Panc1 (cell line): ENCODE data around the gene RPL13. TPM values are rescaled to one million over a fixed set of nuclear protein-coding genes. Genes with fewer than 3 reads are reported as not detected.

Experiments
- ATAC-seq: fragments of 200-7000 bp; cut with Tn5 transposase; 2 replicates; pipeline ENCODE4 v1.9.1; 2020; ENCODE audit warnings: mild to moderate bottlenecking, moderate library complexity
- Bru-seq: library from RNA; stranded (reverse); fragments of 400-500 nt; gene quantifications from one replicate; lab custom pipeline; 2021; lab: Mats Ljungman, UMichigan
- BruChase-seq, 2 experiments: library from RNA; stranded (reverse); fragments of 400-500 nt; gene quantifications; one replicate each; lab custom pipeline; 2021; lab: Mats Ljungman, UMichigan
- BruUV-seq: library from RNA; stranded (reverse); fragments of 400-500 nt; replicated peaks from 2 replicates; lab custom pipeline; 2021; lab: Mats Ljungman, UMichigan
- CTCF ChIA-PET: fragments of 300-600 bp; sonication (Branson Sonifier 250); formaldehyde crosslinking; loops from one replicate; lab custom pipeline; 2022; ENCODE audit warnings: antibody characterized with exemption; lab: Charles Lee
- POLR2A ChIA-PET: fragments of 300-600 bp; sonication (Branson Sonifier 250); formaldehyde crosslinking; loops from one replicate; lab custom pipeline; 2022; ENCODE audit warnings: antibody characterized with exemption; lab: Charles Lee
- DNase-seq: peaks from one replicate; pipeline ENCODE4 v3.0.0-alpha.2; 2010; ENCODE audit warnings: low read depth, low spot score
- H3K27ac ChIP-seq: 2 replicates; pipeline ENCODE4 v1.5.1; 2011; ENCODE audit warnings: mild to moderate bottlenecking, low read length, inconsistent platforms
- H3K27me3 ChIP-seq: fragments of 200-500 bp; sonication (Bioruptor generic); 2 replicates; pipeline ENCODE4 v1.6.0; 2014; ENCODE audit warnings: low read length, inconsistent platforms; ENCODE audit not compliant: control insufficient read depth, insufficient read depth
- H3K36me3 ChIP-seq: fragments of 200-500 bp; sonication (Bioruptor generic); 2 replicates; pipeline ENCODE4 v1.5.1; 2014; ENCODE audit warnings: inconsistent platforms, mild to moderate bottlenecking, low read length, moderate library complexity; ENCODE audit not compliant: control insufficient read depth, insufficient read depth
- H3K4me1 ChIP-seq: 2 replicates; pipeline ENCODE4 v1.5.1; 2011; ENCODE audit warnings: inconsistent platforms, mild to moderate bottlenecking, low read length, moderate library complexity; ENCODE audit not compliant: control insufficient read depth, insufficient read depth
- H3K4me3 ChIP-seq, 2 experiments: 2 replicates each; pipeline ENCODE4 v1.5.1; 2011 to 2012; ENCODE audit warnings: low read depth in 2 of 2, low read length in 2 of 2, mild to moderate bottlenecking in 2 of 2, inconsistent platforms in 1 of 2, moderate library complexity in 1 of 2
- H3K9me3 ChIP-seq: fragments of 200-500 bp; sonication (Bioruptor generic); 2 replicates; pipeline ENCODE4 v1.5.1; 2014; ENCODE audit warnings: low read depth, mild to moderate bottlenecking, inconsistent platforms, low read length, moderate library complexity; ENCODE audit not compliant: control insufficient read depth, insufficient read depth
- POLR2AphosphoS5 ChIP-seq: IDR thresholded peaks from 2 replicates; pipeline ENCODE4 v1.6.1; 2012; ENCODE audit warnings: mild to moderate bottlenecking, low read depth, low read length, moderate library complexity
- SIN3A ChIP-seq: IDR thresholded peaks from 2 replicates; pipeline ENCODE4 v1.6.1; 2012; ENCODE audit warnings: low read depth, mild to moderate bottlenecking, low read length, moderate library complexity, borderline replicate concordance; ENCODE audit not compliant: insufficient read depth
- TCF7L2 ChIP-seq: IDR thresholded peaks from 2 replicates; pipeline ENCODE4 v1.6.1; 2011; ENCODE audit warnings: mild to moderate bottlenecking, low read depth, low read length, inconsistent platforms
- in situ Hi-C: cut with HindIII; loops from 2 replicates; pipeline ENCODE4 v1.10.0; 2016; ENCODE audit warnings: low sequenced_read_pairs, low pct_unique_long_range_greater_than_20kb
- intact Hi-C: fragments of 100-400 bp; cut with micrococcal nuclease; formaldehyde crosslinking; loops from one replicate; pipeline ENCODE4 v1.10.0; 2022; ENCODE audit not compliant: unreplicated experiment
- long read RNA-seq: library from polyadenylated mRNA; unstranded; transcript quantifications from one replicate; pipeline ENCODE4 v2.0.0, GENCODE V29; 2021; ENCODE audit not compliant: unreplicated experiment
- polyA plus RNA-seq: library from polyadenylated mRNA; unstranded; fragments of >200 nt; gene quantifications from one replicate; pipeline ENCODE4 v1.2.1, GENCODE V29; 2012; ENCODE audit warnings: missing spikeins; ENCODE audit not compliant: insufficient read length
- total RNA-seq: library from RNA; stranded (reverse); gene quantifications from one replicate; pipeline ENCODE4 v1.2.1, GENCODE V29; 2021; ENCODE audit not compliant: unreplicated experiment
- TF ChIP-seq, protein P1 (sequence below), 2 experiments: IDR thresholded peaks; 2 replicates each; pipeline ENCODE4 v1.6.1; 2011 to 2012; ENCODE audit warnings: low read depth in 2 of 2, control low read depth in 1 of 2, low read length in 1 of 2, mild to moderate bottlenecking in 1 of 2, moderate library complexity in 1 of 2; ENCODE audit not compliant: insufficient read depth in 1 of 2
- TF ChIP-seq, protein P2 (sequence below): fragments of 450-650 bp; IDR thresholded peaks from 2 replicates; pipeline ENCODE4 v1.5.1; 2017; ENCODE audit warnings: mild to moderate bottlenecking

RPL13 gene
- total RNA-seq (965 TPM), Bru-seq, nascent RNA (percentile 96 among the genes with signal in this experiment), BruChase-seq, experiment 1, labeled RNA remaining after a 2-hour chase (percentile 90 among the genes with signal in this experiment), BruChase-seq, experiment 2, labeled RNA remaining after a 6-hour chase (percentile 95 among the genes with signal in this experiment)
- 1,813 TPM for polyA plus RNA-seq
- long read RNA-seq, full-length matches to known transcripts, result 538 of 580 reads
- long read RNA-seq, partial matches to known transcripts, result 24 of 580 reads
- long read RNA-seq, other reads (novel, unspliced or antisense), result 18 of 580 reads

DNA sequence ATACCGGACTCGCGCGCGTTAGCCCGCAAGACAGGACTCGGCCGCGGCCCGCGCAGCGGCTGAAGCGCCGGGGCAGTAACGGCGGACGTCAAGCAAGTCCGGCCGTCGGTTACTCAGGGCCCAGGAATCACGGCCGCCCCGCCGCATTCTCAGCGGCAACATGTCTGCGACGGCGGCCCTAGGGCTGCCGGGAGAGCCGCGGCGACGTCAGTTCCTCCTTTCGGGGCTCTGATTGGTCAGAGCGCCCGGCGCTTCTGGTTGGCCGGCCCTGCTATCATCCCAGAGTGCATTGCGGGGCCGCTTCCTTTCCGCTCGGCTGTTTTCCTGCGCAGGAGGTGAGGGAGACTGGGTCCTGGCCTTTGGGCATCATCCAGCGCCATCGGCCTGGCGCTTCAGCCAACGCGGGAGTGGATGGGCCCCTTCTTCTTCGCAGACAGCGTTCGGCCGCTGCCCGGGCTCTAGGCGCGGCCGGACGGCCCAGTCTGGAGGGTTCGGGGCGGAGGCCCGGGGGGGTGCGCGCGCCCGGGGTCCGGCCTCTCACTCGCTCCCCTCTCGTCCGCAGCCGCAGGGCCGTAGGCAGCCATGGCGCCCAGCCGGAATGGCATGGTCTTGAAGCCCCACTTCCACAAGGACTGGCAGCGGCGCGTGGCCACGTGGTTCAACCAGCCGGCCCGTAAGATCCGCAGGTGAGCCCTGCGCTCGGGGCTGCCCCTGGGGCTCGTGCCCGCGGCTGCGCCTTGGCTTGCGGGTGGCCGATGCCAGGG is at the start of gene RPL13:
Gene RPL13, plus strand, starts transcription at position 305 of the 764 bp plus-strand sequence. Its CDS starts 278 bp downstream, at position 583.
- peaks cover 27% of the 10 kb centered on the region; the same call in 1 of the 2 replicates for H3K36me3 ChIP-seq
- ATAC-seq, result peak; percentile 83
- H3K9me3 ChIP-seq, result no peaks in the 10 kb centered on the region
- no peak for DNase-seq
- H3K4me1 ChIP-seq, result peaks cover 21% of the 10 kb centered on the region
- no peaks in the 10 kb centered on the region for H3K27me3 ChIP-seq
- CTCF ChIA-PET, result no interaction called here
- H3K27ac ChIP-seq, result peak within 1 kb of the TSS; percentile 93
- intact Hi-C loops, result no loop called here
- POLR2A ChIA-PET, result no interaction called here
- H3K4me3 ChIP-seq, result peak within 1 kb of the TSS; percentile 76 to 92
- in situ Hi-C loops, result no loop called here
- BruUV-seq, result no TSS peak
- TF ChIP-seq SIN3A (peak; percentile 76; the same call in 1 of the 2 replicates), TCF7L2 (no peak), POLR2AphosphoS5 (peak; percentile 99)
- TF ChIP-seq, protein P1, sequence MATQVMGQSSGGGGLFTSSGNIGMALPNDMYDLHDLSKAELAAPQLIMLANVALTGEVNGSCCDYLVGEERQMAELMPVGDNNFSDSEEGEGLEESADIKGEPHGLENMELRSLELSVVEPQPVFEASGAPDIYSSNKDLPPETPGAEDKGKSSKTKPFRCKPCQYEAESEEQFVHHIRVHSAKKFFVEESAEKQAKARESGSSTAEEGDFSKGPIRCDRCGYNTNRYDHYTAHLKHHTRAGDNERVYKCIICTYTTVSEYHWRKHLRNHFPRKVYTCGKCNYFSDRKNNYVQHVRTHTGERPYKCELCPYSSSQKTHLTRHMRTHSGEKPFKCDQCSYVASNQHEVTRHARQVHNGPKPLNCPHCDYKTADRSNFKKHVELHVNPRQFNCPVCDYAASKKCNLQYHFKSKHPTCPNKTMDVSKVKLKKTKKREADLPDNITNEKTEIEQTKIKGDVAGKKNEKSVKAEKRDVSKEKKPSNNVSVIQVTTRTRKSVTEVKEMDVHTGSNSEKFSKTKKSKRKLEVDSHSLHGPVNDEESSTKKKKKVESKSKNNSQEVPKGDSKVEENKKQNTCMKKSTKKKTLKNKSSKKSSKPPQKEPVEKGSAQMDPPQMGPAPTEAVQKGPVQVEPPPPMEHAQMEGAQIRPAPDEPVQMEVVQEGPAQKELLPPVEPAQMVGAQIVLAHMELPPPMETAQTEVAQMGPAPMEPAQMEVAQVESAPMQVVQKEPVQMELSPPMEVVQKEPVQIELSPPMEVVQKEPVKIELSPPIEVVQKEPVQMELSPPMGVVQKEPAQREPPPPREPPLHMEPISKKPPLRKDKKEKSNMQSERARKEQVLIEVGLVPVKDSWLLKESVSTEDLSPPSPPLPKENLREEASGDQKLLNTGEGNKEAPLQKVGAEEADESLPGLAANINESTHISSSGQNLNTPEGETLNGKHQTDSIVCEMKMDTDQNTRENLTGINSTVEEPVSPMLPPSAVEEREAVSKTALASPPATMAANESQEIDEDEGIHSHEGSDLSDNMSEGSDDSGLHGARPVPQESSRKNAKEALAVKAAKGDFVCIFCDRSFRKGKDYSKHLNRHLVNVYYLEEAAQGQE (IDR thresholded peaks at IDR 0.05; ENCODE audit: insufficient read depth in 1 of 2, low read depth in 2 of 2, low read length in 1 of 2), result peak; percentile 27 to 29; a peak in 2 of 4 replicates
- TF ChIP-seq, protein P2, sequence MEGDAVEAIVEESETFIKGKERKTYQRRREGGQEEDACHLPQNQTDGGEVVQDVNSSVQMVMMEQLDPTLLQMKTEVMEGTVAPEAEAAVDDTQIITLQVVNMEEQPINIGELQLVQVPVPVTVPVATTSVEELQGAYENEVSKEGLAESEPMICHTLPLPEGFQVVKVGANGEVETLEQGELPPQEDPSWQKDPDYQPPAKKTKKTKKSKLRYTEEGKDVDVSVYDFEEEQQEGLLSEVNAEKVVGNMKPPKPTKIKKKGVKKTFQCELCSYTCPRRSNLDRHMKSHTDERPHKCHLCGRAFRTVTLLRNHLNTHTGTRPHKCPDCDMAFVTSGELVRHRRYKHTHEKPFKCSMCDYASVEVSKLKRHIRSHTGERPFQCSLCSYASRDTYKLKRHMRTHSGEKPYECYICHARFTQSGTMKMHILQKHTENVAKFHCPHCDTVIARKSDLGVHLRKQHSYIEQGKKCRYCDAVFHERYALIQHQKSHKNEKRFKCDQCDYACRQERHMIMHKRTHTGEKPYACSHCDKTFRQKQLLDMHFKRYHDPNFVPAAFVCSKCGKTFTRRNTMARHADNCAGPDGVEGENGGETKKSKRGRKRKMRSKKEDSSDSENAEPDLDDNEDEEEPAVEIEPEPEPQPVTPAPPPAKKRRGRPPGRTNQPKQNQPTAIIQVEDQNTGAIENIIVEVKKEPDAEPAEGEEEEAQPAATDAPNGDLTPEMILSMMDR, result 0 out of 2 replicates have a peak, but pooled peaks have one; percentile 30

- ChIA-PET CTCF (no interaction called here), POLR2A (no interaction called here)
- Histone ChIP-seq H3K36me3 (peaks cover 20% of the 10 kb centered on the region), H3K9me3 (no peaks in the 10 kb centered on the region), H3K27me3 (no peaks in the 10 kb centered on the region), H3K27ac (no peak overlapping the region), H3K4me3 (no peak overlapping the region), H3K4me1 (peaks cover 3% of the 10 kb centered on the region)
- TF ChIP-seq, protein P2, result no peak
- TF ChIP-seq, protein P1 (IDR thresholded peaks at IDR 0.05; ENCODE audit: insufficient read depth in 1 of 2, low read depth in 2 of 2, low read length in 1 of 2), result no peak
- no peak for TF ChIP-seq SIN3A
- no peak for TF ChIP-seq POLR2AphosphoS5
- TF ChIP-seq TCF7L2, result no peak
- ATAC-seq, result no peak
- intact Hi-C loops, result no loop called here
- in situ Hi-C loops, result no loop called here
- no peak for DNase-seq
- BruUV-seq, result no TSS peak
These were observed 49.1 kb upstream of the RPL13 start for GRCh38 chr16:89511374-89511773.
